HepG2 (cell line): ENCODE measurements around the gene SLC35A2. TPM values are rescaled to one million over a fixed set of nuclear protein-coding genes. Genes with fewer than 3 reads are reported as not detected.

Experiments used
- ARID4A ChIP-seq: sonication (generic); formaldehyde crosslinking; IDR thresholded peaks from 2 replicates; pipeline ENCODE4 v1.5.0; 2020; ENCODE audit warnings: mild to moderate bottlenecking, missing genetic modification reagents, borderline replicate concordance
- BCL3 ChIP-seq: sonication (generic); formaldehyde crosslinking; IDR thresholded peaks from 2 replicates; pipeline ENCODE4 v1.5.1; 2020; ENCODE audit warnings: mild to moderate bottlenecking, missing genetic modification reagents, moderate library complexity
- CHD2 ChIP-seq: IDR thresholded peaks from 2 replicates; pipeline ENCODE4 v1.6.1; 2011; ENCODE audit warnings: low read depth, low read length, improper control_type of control experiment
- HNRNPLL ChIP-seq: fragments of 200-400 bp; formaldehyde crosslinking; IDR thresholded peaks from 2 replicates; pipeline ENCODE4 v1.6.1; 2017; ENCODE audit warnings: mild to moderate bottlenecking, low read depth, low read length; ENCODE audit not compliant: poor library complexity, severe bottlenecking
- MED1 ChIP-seq: sonication (generic); formaldehyde crosslinking; IDR thresholded peaks from 2 replicates; pipeline ENCODE4 v1.4.0; 2020; ENCODE audit warnings: missing genetic modification reagents
- NFYC ChIP-seq: IDR thresholded peaks from 2 replicates; pipeline ENCODE4 v1.6.1; 2016; ENCODE audit warnings: missing genetic modification reagents, missing compliant biosample characterization
- PHF8 ChIP-seq: sonication (generic); formaldehyde crosslinking; IDR thresholded peaks from 2 replicates; pipeline ENCODE4 v1.5.0; 2020; ENCODE audit warnings: missing genetic modification reagents
- SKI ChIP-seq: fragments of 450-650 bp; IDR thresholded peaks from one replicate; pipeline ENCODE4 v1.6.1; 2018; ENCODE audit warnings: mild to moderate bottlenecking; ENCODE audit not compliant: partially characterized antibody
- SP2 ChIP-seq: sonication (generic); formaldehyde crosslinking; IDR thresholded peaks from 2 replicates; pipeline ENCODE4 v1.5.1; 2020; ENCODE audit warnings: mild to moderate bottlenecking, missing genetic modification reagents
- SPEN ChIP-seq: sonication (generic); formaldehyde crosslinking; IDR thresholded peaks from 2 replicates; pipeline ENCODE4 v1.5.1; 2020; ENCODE audit warnings: low read depth, mild to moderate bottlenecking, missing genetic modification reagents
- TBX2 ChIP-seq: sonication (generic); formaldehyde crosslinking; IDR thresholded peaks from 2 replicates; pipeline ENCODE4 v1.5.0; 2020; ENCODE audit warnings: missing genetic modification reagents, mild to moderate bottlenecking, borderline replicate concordance
- TEAD3 ChIP-seq: optimal IDR thresholded peaks from 2 replicates; pipeline ENCODE3; 2016; ENCODE audit warnings: borderline replicate concordance
- TFDP1 ChIP-seq: IDR thresholded peaks from 2 replicates; pipeline ENCODE4 v1.6.1; 2016; ENCODE audit warnings: missing compliant biosample characterization, missing genetic modification reagents, borderline replicate concordance
- ZNF605 ChIP-seq: sonication (generic); formaldehyde crosslinking; IDR thresholded peaks from 2 replicates; pipeline ENCODE4 v1.8.0; 2022; ENCODE audit warnings: mild to moderate bottlenecking, missing genetic modification reagents
- polyA plus RNA-seq, 8 experiments: library from polyadenylated mRNA; depleted of rRNA in 3 of 8; stranded (reverse) in 7 of 8; unstranded in 1 of 8; fragments of >200 nt; fragmentation: Illumina TruSeq in 4 of 8; extraction: Trizol in 4 of 8; gene quantifications; 2 replicates each; pipeline versions ENCODE4 v1.2.1 to v1.2.3, GENCODE V29; 2011 to 2016; ENCODE audit warnings: low read depth in 4 of 8, missing spikeins in 1 of 8, mixed read lengths in 1 of 8; ENCODE audit not compliant: insufficient read depth in 1 of 8
- total RNA-seq, 5 experiments: library from RNA; depleted of rRNA; stranded (reverse); fragments of >200 nt; fragmentation: Illumina TruSeq; extraction: Trizol; gene quantifications; 2 replicates each; pipeline ENCODE4 v1.2.3, GENCODE V29; 2016; ENCODE audit warnings: low read depth in 1 of 5
- TF ChIP-seq, protein P1 (sequence below): IDR thresholded peaks from 2 replicates; pipeline ENCODE4 v1.6.1; 2016; ENCODE audit warnings: control low read depth
- TF ChIP-seq, protein P2 (sequence below): IDR thresholded peaks from 2 replicates; pipeline ENCODE4 v1.4.0; 2020; ENCODE audit warnings: mild to moderate bottlenecking, missing genetic modification reagents

SLC35A2 gene
- total and polyA plus RNA-seq, 2 of the 13 experiments (the other 11 are each of a cell fraction or from before 2014, with no cell fraction given): 32.1 to 40.8 TPM

DNA sequence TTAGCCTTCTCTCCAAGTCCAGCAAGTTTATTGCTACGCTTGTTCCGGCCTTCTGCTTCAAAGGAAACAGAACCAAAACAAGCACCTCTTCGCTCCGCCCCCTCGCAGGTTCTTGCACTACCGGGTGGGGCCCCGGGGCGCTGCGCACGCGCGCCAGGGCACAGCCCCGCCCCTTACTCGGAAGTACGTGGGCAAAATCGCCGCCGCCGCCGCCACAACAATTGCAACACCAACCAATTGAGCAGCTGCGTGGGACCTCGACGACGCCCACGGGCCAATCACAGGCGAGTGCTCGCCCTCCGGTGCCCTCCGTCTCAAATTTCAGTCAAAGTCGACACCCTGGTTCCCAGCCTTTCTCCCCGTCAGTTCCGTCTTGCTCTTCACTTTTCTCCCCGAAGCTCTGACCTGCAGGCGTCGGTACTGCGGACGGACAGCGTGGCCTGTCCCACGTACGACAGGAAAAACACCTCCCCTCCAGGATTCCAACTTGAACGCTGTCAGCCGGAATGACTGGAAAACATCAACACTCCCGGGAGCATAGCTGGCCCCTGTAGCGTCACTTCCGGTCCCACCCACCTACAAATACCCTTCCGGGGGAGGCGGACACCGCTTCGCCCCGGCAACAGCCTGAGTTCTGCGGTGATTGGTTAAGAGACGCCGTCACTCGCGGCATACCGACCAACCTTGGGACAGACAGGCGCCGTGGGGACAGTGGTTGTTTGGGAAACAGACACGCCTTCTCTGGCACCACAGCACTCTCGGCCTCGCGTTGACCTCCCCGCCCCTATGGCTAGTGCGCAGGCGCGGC, 46.6 kb upstream of the SLC35A2 start (continued):
- TF ChIP-seq, protein P1, sequence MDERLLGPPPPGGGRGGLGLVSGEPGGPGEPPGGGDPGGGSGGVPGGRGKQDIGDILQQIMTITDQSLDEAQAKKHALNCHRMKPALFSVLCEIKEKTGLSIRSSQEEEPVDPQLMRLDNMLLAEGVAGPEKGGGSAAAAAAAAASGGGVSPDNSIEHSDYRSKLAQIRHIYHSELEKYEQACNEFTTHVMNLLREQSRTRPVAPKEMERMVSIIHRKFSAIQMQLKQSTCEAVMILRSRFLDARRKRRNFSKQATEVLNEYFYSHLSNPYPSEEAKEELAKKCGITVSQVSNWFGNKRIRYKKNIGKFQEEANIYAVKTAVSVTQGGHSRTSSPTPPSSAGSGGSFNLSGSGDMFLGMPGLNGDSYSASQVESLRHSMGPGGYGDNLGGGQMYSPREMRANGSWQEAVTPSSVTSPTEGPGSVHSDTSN (CRISPR knock-in tag): peak; percentile 86
- peak; percentile 63; the same call in 1 of the 2 replicates for TF ChIP-seq ZNF605
- no peak for TF ChIP-seq BCL3 (CRISPR knock-in tag)
- TF ChIP-seq CHD2: no peak
- TF ChIP-seq NFYC: peak; percentile 79
- TF ChIP-seq PHF8 (CRISPR knock-in tag): peak; percentile 54; the same call in 1 of the 2 replicates
- peak; percentile 27 for TF ChIP-seq TEAD3 (CRISPR knock-in tag)
- 0 out of 2 replicates have a peak, but pooled peaks have one; percentile 35 for TF ChIP-seq MED1
- TF ChIP-seq TFDP1 (CRISPR knock-in tag): peak; percentile 31; the same call in 1 of the 2 replicates
- peak; percentile 45; the same call in 1 of the 2 replicates for TF ChIP-seq TBX2 (CRISPR knock-in tag)
- peak; percentile 77; the same call in 1 of the 2 replicates for TF ChIP-seq ARID4A (CRISPR knock-in tag)
- TF ChIP-seq SP2 (CRISPR knock-in tag): peak; percentile 89
- TF ChIP-seq SKI: peak; percentile 65
- TF ChIP-seq HNRNPLL: peak; percentile 28
- peak; percentile 35; the same call in 1 of the 2 replicates for TF ChIP-seq SPEN (CRISPR knock-in tag)
- TF ChIP-seq, protein P2, sequence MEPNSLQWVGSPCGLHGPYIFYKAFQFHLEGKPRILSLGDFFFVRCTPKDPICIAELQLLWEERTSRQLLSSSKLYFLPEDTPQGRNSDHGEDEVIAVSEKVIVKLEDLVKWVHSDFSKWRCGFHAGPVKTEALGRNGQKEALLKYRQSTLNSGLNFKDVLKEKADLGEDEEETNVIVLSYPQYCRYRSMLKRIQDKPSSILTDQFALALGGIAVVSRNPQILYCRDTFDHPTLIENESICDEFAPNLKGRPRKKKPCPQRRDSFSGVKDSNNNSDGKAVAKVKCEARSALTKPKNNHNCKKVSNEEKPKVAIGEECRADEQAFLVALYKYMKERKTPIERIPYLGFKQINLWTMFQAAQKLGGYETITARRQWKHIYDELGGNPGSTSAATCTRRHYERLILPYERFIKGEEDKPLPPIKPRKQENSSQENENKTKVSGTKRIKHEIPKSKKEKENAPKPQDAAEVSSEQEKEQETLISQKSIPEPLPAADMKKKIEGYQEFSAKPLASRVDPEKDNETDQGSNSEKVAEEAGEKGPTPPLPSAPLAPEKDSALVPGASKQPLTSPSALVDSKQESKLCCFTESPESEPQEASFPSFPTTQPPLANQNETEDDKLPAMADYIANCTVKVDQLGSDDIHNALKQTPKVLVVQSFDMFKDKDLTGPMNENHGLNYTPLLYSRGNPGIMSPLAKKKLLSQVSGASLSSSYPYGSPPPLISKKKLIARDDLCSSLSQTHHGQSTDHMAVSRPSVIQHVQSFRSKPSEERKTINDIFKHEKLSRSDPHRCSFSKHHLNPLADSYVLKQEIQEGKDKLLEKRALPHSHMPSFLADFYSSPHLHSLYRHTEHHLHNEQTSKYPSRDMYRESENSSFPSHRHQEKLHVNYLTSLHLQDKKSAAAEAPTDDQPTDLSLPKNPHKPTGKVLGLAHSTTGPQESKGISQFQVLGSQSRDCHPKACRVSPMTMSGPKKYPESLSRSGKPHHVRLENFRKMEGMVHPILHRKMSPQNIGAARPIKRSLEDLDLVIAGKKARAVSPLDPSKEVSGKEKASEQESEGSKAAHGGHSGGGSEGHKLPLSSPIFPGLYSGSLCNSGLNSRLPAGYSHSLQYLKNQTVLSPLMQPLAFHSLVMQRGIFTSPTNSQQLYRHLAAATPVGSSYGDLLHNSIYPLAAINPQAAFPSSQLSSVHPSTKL: no peak
